ENCODE measurements around the gene FAM229A.

Gene FAM229A

DNA sequence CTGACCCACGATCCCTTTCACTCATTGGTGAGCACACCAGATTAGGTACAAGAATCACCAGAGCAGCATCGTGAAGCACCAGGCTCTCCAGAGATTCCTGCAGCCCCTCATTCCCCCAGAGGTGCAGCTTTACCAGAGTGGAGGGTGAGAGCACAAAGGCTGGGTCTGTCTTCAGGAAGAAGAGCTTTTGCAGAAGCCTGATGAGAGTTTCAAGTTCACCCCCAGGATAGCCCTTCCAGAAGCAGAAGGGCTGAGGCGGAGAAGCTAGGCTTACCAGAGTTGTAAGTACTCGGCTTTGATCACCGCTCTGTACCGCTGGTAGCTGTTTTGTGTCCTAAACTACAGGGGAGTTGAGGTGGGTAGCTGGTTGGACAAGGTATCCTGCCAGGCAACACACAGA lies 3.2 kb upstream of the FAM229A start:
- Histone ChIP-seq H3K23ac (ENCODE audit: low read length in 2 of 2) (no peak overlapping the region), H3K79me1 (replicated peaks; ENCODE audit: low read length, poor library complexity, severe bottlenecking) (peaks cover 6% of the 10 kb centered on the region), H3K4me2 (ENCODE audit: low read length, poor library complexity, severe bottlenecking) (no peak overlapping the region), H2BK5ac (ENCODE audit: low read depth, low read length, poor library complexity, severe bottlenecking) (no peak overlapping the region), H2BK12ac (ENCODE audit: low read length in 2 of 2) (no peak overlapping the region), H4K8ac (ENCODE audit: low read length) (no peak overlapping the region), H3K9me3 (ENCODE audit: control insufficient read depth, low read length) (no peaks in the 10 kb centered on the region), H2AK5ac (ENCODE audit: low read length, severe bottlenecking) (no peak overlapping the region), H3K14ac (ENCODE audit: low read length in 2 of 2) (no peak overlapping the region), H3K4me1 (ENCODE audit: control insufficient read depth, insufficient read depth, low read depth, low read length) (peaks cover 17% of the 10 kb centered on the region), H3K4ac (ENCODE audit: low read depth in 1 of 2, low read length in 2 of 2) (no peak overlapping the region), H3K27ac (ENCODE audit: low read length, poor library complexity, severe bottlenecking) (no peak overlapping the region), H3K4me3 (ENCODE audit: insufficient read depth in 1 of 2, low read depth in 1 of 2, low read length in 2 of 2) (no peak overlapping the region), H4K91ac (ENCODE audit: low read length) (no peak overlapping the region), H3K27me3 (ENCODE audit: control insufficient read depth in 1 of 2, insufficient read depth in 1 of 2, low read length in 2 of 2) (no peaks in the 10 kb centered on the region), H3K18ac (ENCODE audit: low read depth in 1 of 2, low read length in 2 of 2) (no peak overlapping the region), H3K36me3 (ENCODE audit: control insufficient read depth in 1 of 2, insufficient read depth in 2 of 2, low read depth in 1 of 2, low read length in 2 of 2) (peaks cover 67 to 70% of the 10 kb centered on the region in 2 experiments), H2BK120ac (ENCODE audit: low read depth, low read length) (no peak overlapping the region), H2AFZ (ENCODE audit: low read depth, low read length) (no peak overlapping the region), H3K9ac (ENCODE audit: low read length) (no peak overlapping the region), H2BK15ac (ENCODE audit: low read depth, poor library complexity, severe bottlenecking) (no peak overlapping the region)
- WGBS = 97% methylated on average over 6 of the region's 6 CpGs
- DNase-seq = no peak

- Histone ChIP-seq H3K18ac (ENCODE audit: low read depth in 1 of 2, low read length in 2 of 2) (no peak overlapping the region), H3K4me2 (ENCODE audit: low read length, poor library complexity, severe bottlenecking) (no peak overlapping the region), H2BK12ac (ENCODE audit: low read length in 2 of 2) (no peak overlapping the region), H3K9me3 (ENCODE audit: control insufficient read depth, low read length) (no peaks in the 10 kb centered on the region), H3K79me1 (replicated peaks; ENCODE audit: low read length, poor library complexity, severe bottlenecking) (peaks cover 6% of the 10 kb centered on the region), H4K8ac (ENCODE audit: low read length) (no peak overlapping the region), H2BK5ac (ENCODE audit: low read depth, low read length, poor library complexity, severe bottlenecking) (no peak overlapping the region), H3K14ac (ENCODE audit: low read length in 2 of 2) (no peak overlapping the region), H3K9ac (ENCODE audit: low read length) (no peak overlapping the region), H3K4ac (ENCODE audit: low read depth in 1 of 2, low read length in 2 of 2) (no peak overlapping the region), H4K91ac (ENCODE audit: low read length) (no peak overlapping the region), H2AK5ac (ENCODE audit: low read length, severe bottlenecking) (no peak overlapping the region), H2BK120ac (ENCODE audit: low read depth, low read length) (no peak overlapping the region), H3K36me3 (ENCODE audit: control insufficient read depth in 1 of 2, insufficient read depth in 2 of 2, low read depth in 1 of 2, low read length in 2 of 2) (peaks cover 66 to 70% of the 10 kb centered on the region in 2 experiments), H2BK15ac (ENCODE audit: low read depth, poor library complexity, severe bottlenecking) (no peak overlapping the region), H3K4me1 (ENCODE audit: control insufficient read depth, insufficient read depth, low read depth, low read length) (peaks cover 18% of the 10 kb centered on the region), H3K27me3 (ENCODE audit: control insufficient read depth in 1 of 2, insufficient read depth in 1 of 2, low read length in 2 of 2) (no peaks in the 10 kb centered on the region), H3K27ac (ENCODE audit: low read length, poor library complexity, severe bottlenecking) (no peak overlapping the region), H2AFZ (ENCODE audit: low read depth, low read length) (no peak overlapping the region), H3K23ac (ENCODE audit: low read length in 2 of 2) (no peak overlapping the region), H3K4me3 (ENCODE audit: insufficient read depth in 1 of 2, low read depth in 1 of 2, low read length in 2 of 2) (no peak overlapping the region)
- 99% methylated on average over 3 of the region's 5 CpGs for WGBS
- DNase-seq = no peak
These were observed 2.6 kb upstream of the FAM229A start for GRCh38 chr1:32364836-32365235.

GRCh38 chr1:32363713-32364112 lies 1.4 kb upstream of the FAM229A start:
- WGBS = 98% methylated on average over 12 of the region's 12 CpGs
- H3K14ac ChIP-seq (ENCODE audit: low read length in 2 of 2) = no peak overlapping the region

GRCh38 chr1:32361674-32362473 lies 411 bp downstream of the FAM229A start:
- Histone ChIP-seq H2BK5ac (ENCODE audit: low read depth, low read length, poor library complexity, severe bottlenecking) (no peak overlapping the region), H2BK15ac (ENCODE audit: low read depth, poor library complexity, severe bottlenecking) (peak overlapping the region; percentile 64), H2BK12ac (ENCODE audit: low read length in 2 of 2) (no peak overlapping the region), H3K18ac (ENCODE audit: low read depth in 1 of 2, low read length in 2 of 2) (peak overlapping the region in 1 of 2 experiments; percentile 37), H2AK5ac (ENCODE audit: low read length, severe bottlenecking) (no peak overlapping the region), H2AFZ (ENCODE audit: low read depth, low read length) (no peak overlapping the region), H3K79me1 (replicated peaks; ENCODE audit: low read length, poor library complexity, severe bottlenecking) (peaks cover 6% of the 10 kb centered on the region), H3K36me3 (ENCODE audit: control insufficient read depth in 1 of 2, insufficient read depth in 2 of 2, low read depth in 1 of 2, low read length in 2 of 2) (peaks cover 51 to 52% of the 10 kb centered on the region in 2 experiments), H3K27me3 (ENCODE audit: control insufficient read depth in 1 of 2, insufficient read depth in 1 of 2, low read length in 2 of 2) (no peaks in the 10 kb centered on the region), H2BK120ac (ENCODE audit: low read depth, low read length) (peak overlapping the region; percentile 74), H3K4me3 (ENCODE audit: insufficient read depth in 1 of 2, low read depth in 1 of 2, low read length in 2 of 2) (peak overlapping the region; percentile 39 to 58), H3K4me1 (ENCODE audit: control insufficient read depth, insufficient read depth, low read depth, low read length) (peaks cover 18% of the 10 kb centered on the region), H3K23ac (ENCODE audit: low read length in 2 of 2) (peak overlapping the region in 1 of 2 experiments; percentile 22), H3K27ac (ENCODE audit: low read length, poor library complexity, severe bottlenecking) (no peak overlapping the region), H3K9ac (ENCODE audit: low read length) (peak overlapping the region; percentile 76), H3K4ac (ENCODE audit: low read depth in 1 of 2, low read length in 2 of 2) (peak overlapping the region in 1 of 2 experiments; percentile 88), H3K14ac (ENCODE audit: low read length in 2 of 2) (no peak overlapping the region), H4K91ac (ENCODE audit: low read length) (peak overlapping the region; percentile 68), H3K9me3 (ENCODE audit: control insufficient read depth, low read length) (no peaks in the 10 kb centered on the region), H4K8ac (ENCODE audit: low read length) (peak overlapping the region; percentile 82), H3K4me2 (ENCODE audit: low read length, poor library complexity, severe bottlenecking) (peak overlapping the region; percentile 78)
- 6% methylated on average over 62 of the region's 91 CpGs for WGBS
- DNase-seq = peak; percentile 42

More at GRCh38 chr1:32363713-32364112, 1.4 kb upstream of the FAM229A start:
- peak overlapping the region; percentile 39 for H2BK15ac ChIP-seq (ENCODE audit: low read depth, poor library complexity, severe bottlenecking)
- no peak overlapping the region for H3K4me2 ChIP-seq (ENCODE audit: low read length, poor library complexity, severe bottlenecking)
- DNase-seq = no peak
- no peak overlapping the region for H3K18ac ChIP-seq (ENCODE audit: low read depth in 1 of 2, low read length in 2 of 2)
- no peak overlapping the region for H3K9ac ChIP-seq (ENCODE audit: low read length)
- no peak overlapping the region for H2AK5ac ChIP-seq (ENCODE audit: low read length, severe bottlenecking)
- H3K27ac ChIP-seq (ENCODE audit: low read length, poor library complexity, severe bottlenecking) = no peak overlapping the region
- peak overlapping the region; percentile 72 for H4K91ac ChIP-seq (ENCODE audit: low read length)
- H2BK120ac ChIP-seq (ENCODE audit: low read depth, low read length) = no peak overlapping the region
- no peaks in the 10 kb centered on the region for H3K27me3 ChIP-seq (ENCODE audit: control insufficient read depth in 1 of 2, insufficient read depth in 1 of 2, low read length in 2 of 2)
- H2BK12ac ChIP-seq (ENCODE audit: low read length in 2 of 2) = no peak overlapping the region
- no peak overlapping the region for H3K4ac ChIP-seq (ENCODE audit: low read depth in 1 of 2, low read length in 2 of 2)
- no peaks in the 10 kb centered on the region for H3K9me3 ChIP-seq (ENCODE audit: control insufficient read depth, low read length)
- peaks cover 56 to 69% of the 10 kb centered on the region in 2 experiments for H3K36me3 ChIP-seq (ENCODE audit: control insufficient read depth in 1 of 2, insufficient read depth in 2 of 2, low read depth in 1 of 2, low read length in 2 of 2)
- peak overlapping the region; percentile 17 for H4K8ac ChIP-seq (ENCODE audit: low read length)
- no peak overlapping the region for H2AFZ ChIP-seq (ENCODE audit: low read depth, low read length)
- no peak overlapping the region for H2BK5ac ChIP-seq (ENCODE audit: low read depth, low read length, poor library complexity, severe bottlenecking)
- H3K4me1 ChIP-seq (ENCODE audit: control insufficient read depth, insufficient read depth, low read depth, low read length) = peaks cover 18% of the 10 kb centered on the region
- peaks cover 6% of the 10 kb centered on the region for H3K79me1 ChIP-seq (replicated peaks; ENCODE audit: low read length, poor library complexity, severe bottlenecking)
- H3K23ac ChIP-seq (ENCODE audit: low read length in 2 of 2) = no peak overlapping the region
- H3K4me3 ChIP-seq (ENCODE audit: insufficient read depth in 1 of 2, low read depth in 1 of 2, low read length in 2 of 2) = peak overlapping the region in 1 of 2 experiments; percentile 0
